ENCODE data around the gene PARD3.

The PARD3 gene

DNA sequence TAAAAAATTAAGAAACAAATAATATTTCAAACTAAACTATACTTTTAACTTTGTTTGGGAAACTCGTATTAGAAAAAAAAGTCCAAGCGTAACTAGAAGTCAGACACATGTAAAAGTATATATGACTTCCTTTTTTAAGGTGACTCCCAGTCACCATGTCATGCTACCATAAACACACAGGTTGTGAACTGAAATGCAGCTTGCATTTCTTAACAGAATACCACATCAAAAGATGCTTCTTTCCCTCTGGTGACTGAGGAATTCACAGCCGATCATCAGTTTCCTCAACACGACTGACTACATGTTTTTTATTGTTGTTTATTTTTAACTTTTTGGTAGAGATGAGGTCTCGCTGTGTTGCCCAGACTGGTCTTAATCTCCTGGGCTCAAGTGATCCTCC, 445.0 kb downstream of the PARD3 start:
- POLR2A ChIA-PET: no interaction called here
- DNase-seq (ENCODE audit: extremely low spot score): no peak
- no peak for TF ChIP-seq SUZ12 (IDR thresholded peaks at IDR 0.05)
- TF ChIP-seq LEF1 (IDR thresholded peaks at IDR 0.05; ENCODE audit: borderline replicate concordance): no peak
- TF ChIP-seq FOXA1 (IDR thresholded peaks at IDR 0.05): no peak
- TF ChIP-seq ARNT (IDR thresholded peaks at IDR 0.05): no peak
- TF ChIP-seq NFRKB (IDR thresholded peaks at IDR 0.05): no peak
- no peak for TF ChIP-seq CTBP1 (IDR thresholded peaks at IDR 0.05; ENCODE audit: borderline replicate concordance)
- no peak for TF ChIP-seq L3MBTL2 (conservative IDR thresholded peaks at IDR 0.05)
- TF ChIP-seq TARDBP (IDR thresholded peaks at IDR 0.05): no peak
- no peak for TF ChIP-seq FOXM1 (IDR thresholded peaks at IDR 0.05; ENCODE audit: borderline replicate concordance)
- no peak for TF ChIP-seq SP1 (IDR thresholded peaks at IDR 0.05)
- TF ChIP-seq ELF4 (IDR thresholded peaks at IDR 0.05): no peak
- TF ChIP-seq HDGF (IDR thresholded peaks at IDR 0.05; ENCODE audit: borderline replicate concordance): no peak
- TF ChIP-seq, protein P1, sequence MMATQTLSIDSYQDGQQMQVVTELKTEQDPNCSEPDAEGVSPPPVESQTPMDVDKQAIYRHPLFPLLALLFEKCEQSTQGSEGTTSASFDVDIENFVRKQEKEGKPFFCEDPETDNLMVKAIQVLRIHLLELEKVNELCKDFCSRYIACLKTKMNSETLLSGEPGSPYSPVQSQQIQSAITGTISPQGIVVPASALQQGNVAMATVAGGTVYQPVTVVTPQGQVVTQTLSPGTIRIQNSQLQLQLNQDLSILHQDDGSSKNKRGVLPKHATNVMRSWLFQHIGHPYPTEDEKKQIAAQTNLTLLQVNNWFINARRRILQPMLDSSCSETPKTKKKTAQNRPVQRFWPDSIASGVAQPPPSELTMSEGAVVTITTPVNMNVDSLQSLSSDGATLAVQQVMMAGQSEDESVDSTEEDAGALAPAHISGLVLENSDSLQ (IDR thresholded peaks at IDR 0.05): no peak
- no peak for TF ChIP-seq FOXK2 (IDR thresholded peaks at IDR 0.05)
- no peak for TF ChIP-seq BHLHE40 (IDR thresholded peaks at IDR 0.05; ENCODE audit: borderline replicate concordance)
- no peak for TF ChIP-seq ZNF384 (IDR thresholded peaks at IDR 0.05)

DNA sequence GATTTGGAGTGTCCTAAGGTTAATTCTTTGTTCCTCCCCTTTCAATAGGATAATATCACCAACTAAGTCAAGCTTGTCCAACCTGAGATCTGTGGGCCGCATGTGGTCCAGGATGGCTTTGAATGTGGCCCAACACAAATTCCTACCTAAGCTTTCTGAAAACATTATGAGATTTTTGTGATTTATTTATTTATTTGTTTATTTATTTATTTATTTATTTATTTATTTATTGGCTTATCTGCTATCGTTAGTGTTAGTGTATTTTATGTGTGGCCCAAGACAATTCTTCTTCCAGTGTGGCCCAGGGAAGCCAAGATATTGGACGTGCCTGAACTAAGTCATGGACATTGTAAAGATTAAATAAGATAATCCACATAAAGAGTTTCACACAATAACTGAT, 446.0 kb downstream of the PARD3 start:
- ChIA-PET CTCF (no interaction called here), POLR2A (no interaction called here)
- TF ChIP-seq ARNT (IDR thresholded peaks at IDR 0.05): no peak
- no peak for TF ChIP-seq FOXK2 (IDR thresholded peaks at IDR 0.05)
- TF ChIP-seq, protein P1 (IDR thresholded peaks at IDR 0.05): no peak
- no peak for TF ChIP-seq ZNF384 (IDR thresholded peaks at IDR 0.05)
- TF ChIP-seq TARDBP (IDR thresholded peaks at IDR 0.05): no peak
- TF ChIP-seq CTBP1 (IDR thresholded peaks at IDR 0.05; ENCODE audit: borderline replicate concordance): no peak
- no peak for DNase-seq (ENCODE audit: extremely low spot score)

More for the DNA sequence above, 445.0 kb downstream of the PARD3 start:
- CTCF ChIA-PET: no interaction called here

DNA sequence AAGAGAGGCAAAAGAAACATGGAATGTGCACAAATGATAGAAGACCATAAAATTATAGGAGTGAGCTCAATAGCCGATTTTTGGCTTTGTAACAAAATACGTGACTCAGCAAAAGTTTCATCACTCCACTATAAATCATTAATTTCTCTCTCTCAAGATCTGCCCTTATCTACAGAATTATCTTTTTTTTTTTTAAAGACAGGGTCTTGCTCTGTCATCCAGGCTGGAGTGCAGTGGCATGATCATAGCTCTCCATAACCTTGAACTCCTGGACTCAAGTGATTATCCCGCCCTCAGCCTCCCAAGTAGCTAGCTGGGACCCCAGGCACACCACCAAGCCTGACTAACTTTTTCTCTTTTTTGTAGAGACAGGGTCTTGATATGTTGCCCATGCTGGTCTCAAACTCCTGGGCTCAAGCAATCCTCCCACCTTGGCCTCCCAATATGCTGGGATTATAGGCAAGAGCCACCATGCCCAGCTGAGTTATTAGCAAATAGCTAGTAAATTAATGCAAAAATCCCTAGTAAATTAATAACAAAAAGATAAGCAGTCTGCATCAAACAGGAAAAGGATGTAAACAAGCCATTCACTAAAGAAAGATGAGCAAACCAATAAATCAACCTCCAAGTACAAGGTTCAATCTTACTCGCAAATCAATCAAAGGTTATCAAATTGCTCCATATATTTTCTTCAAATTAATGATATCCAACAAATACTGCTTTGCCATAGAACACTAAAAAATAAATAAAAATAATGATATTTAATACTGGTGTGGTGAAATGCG, 450.7 kb downstream of the PARD3 start:
- DNase-seq (ENCODE audit: extremely low spot score): no peak
- no peak for TF ChIP-seq CTBP1 (IDR thresholded peaks at IDR 0.05; ENCODE audit: borderline replicate concordance)
- no peak for TF ChIP-seq BHLHE40 (IDR thresholded peaks at IDR 0.05; ENCODE audit: borderline replicate concordance)
- TF ChIP-seq ELF4 (IDR thresholded peaks at IDR 0.05): no peak
- no peak for TF ChIP-seq TARDBP (IDR thresholded peaks at IDR 0.05)
- TF ChIP-seq LEF1 (IDR thresholded peaks at IDR 0.05; ENCODE audit: borderline replicate concordance): no peak
- TF ChIP-seq SUZ12 (IDR thresholded peaks at IDR 0.05): no peak
- TF ChIP-seq FOXM1 (IDR thresholded peaks at IDR 0.05; ENCODE audit: borderline replicate concordance): no peak
- no peak for TF ChIP-seq FOXK2 (IDR thresholded peaks at IDR 0.05)
- TF ChIP-seq ZNF384 (IDR thresholded peaks at IDR 0.05): no peak
- POLR2A ChIA-PET: no interaction called here
- CTCF ChIA-PET: no interaction called here

DNA sequence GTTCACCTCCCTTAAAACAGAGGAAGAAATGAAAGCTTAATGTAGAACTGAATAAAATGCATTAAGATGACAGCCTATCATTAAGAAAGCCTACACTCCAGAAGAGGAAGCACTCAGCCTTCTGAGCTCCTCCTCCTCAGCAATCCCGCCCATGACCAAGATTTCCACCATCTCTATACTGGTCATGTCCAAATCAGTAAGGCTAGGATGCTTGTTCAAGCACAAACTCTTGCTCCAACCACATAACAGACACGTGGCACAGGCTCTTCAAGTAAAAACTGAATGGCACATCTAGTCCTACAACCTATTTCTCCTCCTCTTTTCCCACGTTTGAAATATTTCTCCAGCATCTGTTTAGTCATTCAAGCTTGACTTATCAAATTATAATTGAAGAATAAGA, 454.1 kb downstream of the PARD3 start:
- POLR2A ChIA-PET: no interaction called here
- CTCF ChIA-PET: no interaction called here
- TF ChIP-seq FOXK2 (IDR thresholded peaks at IDR 0.05): no peak
- TF ChIP-seq CTBP1 (IDR thresholded peaks at IDR 0.05; ENCODE audit: borderline replicate concordance): no peak
- no peak for TF ChIP-seq FOXM1 (IDR thresholded peaks at IDR 0.05; ENCODE audit: borderline replicate concordance)
- no peak for TF ChIP-seq L3MBTL2 (conservative IDR thresholded peaks at IDR 0.05)
- TF ChIP-seq ELF4 (IDR thresholded peaks at IDR 0.05): no peak
- TF ChIP-seq HDGF (IDR thresholded peaks at IDR 0.05; ENCODE audit: borderline replicate concordance): no peak
- no peak for TF ChIP-seq TARDBP (IDR thresholded peaks at IDR 0.05)
- TF ChIP-seq SUZ12 (IDR thresholded peaks at IDR 0.05): no peak
- no peak for TF ChIP-seq ARNT (IDR thresholded peaks at IDR 0.05)
- TF ChIP-seq SP1 (IDR thresholded peaks at IDR 0.05): no peak
- TF ChIP-seq LEF1 (IDR thresholded peaks at IDR 0.05; ENCODE audit: borderline replicate concordance): no peak
- no peak for DNase-seq (ENCODE audit: extremely low spot score)

DNA sequence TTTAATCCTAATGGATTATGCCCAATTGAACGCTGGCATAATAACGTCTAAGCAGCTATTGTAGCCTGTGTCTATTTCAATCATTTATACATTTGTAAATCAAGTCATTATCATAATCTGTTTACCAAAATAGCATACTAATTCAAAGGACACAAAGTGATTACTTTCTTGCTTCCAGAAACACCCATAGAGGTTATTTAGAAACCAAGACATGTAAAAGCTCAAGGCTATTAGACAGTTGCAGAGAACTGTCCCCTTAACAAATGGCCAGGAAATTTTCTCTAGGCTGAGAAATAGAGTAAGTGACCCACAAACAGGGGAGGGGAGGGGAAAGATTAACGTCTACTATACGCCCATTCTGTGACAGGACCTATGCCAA, 455.7 kb downstream of the PARD3 start:
- CTCF ChIA-PET: no interaction called here
- TF ChIP-seq ARNT (IDR thresholded peaks at IDR 0.05): no peak
- TF ChIP-seq HDGF (IDR thresholded peaks at IDR 0.05; ENCODE audit: borderline replicate concordance): no peak
- no peak for TF ChIP-seq ELF4 (IDR thresholded peaks at IDR 0.05)
- no peak for TF ChIP-seq LEF1 (IDR thresholded peaks at IDR 0.05; ENCODE audit: borderline replicate concordance)
- no peak for TF ChIP-seq ZNF384 (IDR thresholded peaks at IDR 0.05)
- TF ChIP-seq SP1 (IDR thresholded peaks at IDR 0.05): no peak
- TF ChIP-seq CTBP1 (IDR thresholded peaks at IDR 0.05; ENCODE audit: borderline replicate concordance): no peak
- TF ChIP-seq FOXA1 (IDR thresholded peaks at IDR 0.05): no peak
- no peak for TF ChIP-seq NFRKB (IDR thresholded peaks at IDR 0.05)
- no peak for TF ChIP-seq FOXM1 (IDR thresholded peaks at IDR 0.05; ENCODE audit: borderline replicate concordance)
- no peak for TF ChIP-seq BHLHE40 (IDR thresholded peaks at IDR 0.05; ENCODE audit: borderline replicate concordance)
- no peak for TF ChIP-seq TARDBP (IDR thresholded peaks at IDR 0.05)
- TF ChIP-seq FOXK2 (IDR thresholded peaks at IDR 0.05): no peak
- TF ChIP-seq SUZ12 (IDR thresholded peaks at IDR 0.05): no peak
- no peak for TF ChIP-seq L3MBTL2 (conservative IDR thresholded peaks at IDR 0.05)
- TF ChIP-seq, protein P1 (IDR thresholded peaks at IDR 0.05): no peak
- POLR2A ChIA-PET: no interaction called here
- no peak for DNase-seq (ENCODE audit: extremely low spot score)
